A673 (cell line): ENCODE measurements around the gene PXDC1.

Source experiments
- EZH2 ChIP-seq: fragments of 200-600 bp; sonication (generic); IDR thresholded peaks from 2 replicates; pipeline ENCODE4 v1.6.1; 2017; ENCODE audit warnings: borderline replicate concordance, low read depth, mild to moderate bottlenecking, mixed read lengths, antibody characterized with exemption, low read length; ENCODE audit not compliant: poor library complexity, severe bottlenecking
- TF ChIP-seq, protein P1 (sequence below): fragments of 300-800, 200-600 bp; sonication (generic); conservative IDR thresholded peaks from 2 replicates; pipeline ENCODE4 v1.5.1; 2017; ENCODE audit warnings: low read depth, mild to moderate bottlenecking, antibody characterized with exemption, low read length, moderate library complexity, mixed read lengths

DNA sequence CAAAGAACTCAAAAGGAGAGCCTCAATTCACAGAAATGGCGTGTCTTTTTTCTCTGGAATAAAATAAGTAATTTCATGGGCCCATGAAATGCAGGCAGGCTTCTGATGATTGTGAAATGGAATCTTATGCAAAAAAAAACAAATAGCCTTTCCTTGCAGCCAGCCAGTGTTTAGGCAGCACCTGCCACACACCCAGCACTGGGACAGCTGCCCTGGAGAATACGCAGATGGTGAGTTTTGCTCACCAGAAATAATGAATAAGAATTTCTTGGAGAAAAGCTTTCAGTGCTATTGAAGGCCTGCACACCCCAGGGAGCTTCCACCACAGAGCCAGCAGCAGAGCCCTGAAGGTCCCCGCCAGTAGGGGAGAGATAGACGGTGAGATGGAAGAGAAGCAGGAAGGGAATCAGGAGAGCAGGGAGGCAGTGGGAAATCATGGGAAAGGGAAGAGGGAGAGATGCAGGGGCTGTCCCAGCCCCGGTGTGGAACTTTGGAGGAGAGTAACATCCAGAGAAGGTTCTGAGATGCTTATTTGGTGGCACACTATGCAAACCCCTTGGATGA lies 54.9 kb downstream of the PXDC1 start:
- TF ChIP-seq, protein P1, sequence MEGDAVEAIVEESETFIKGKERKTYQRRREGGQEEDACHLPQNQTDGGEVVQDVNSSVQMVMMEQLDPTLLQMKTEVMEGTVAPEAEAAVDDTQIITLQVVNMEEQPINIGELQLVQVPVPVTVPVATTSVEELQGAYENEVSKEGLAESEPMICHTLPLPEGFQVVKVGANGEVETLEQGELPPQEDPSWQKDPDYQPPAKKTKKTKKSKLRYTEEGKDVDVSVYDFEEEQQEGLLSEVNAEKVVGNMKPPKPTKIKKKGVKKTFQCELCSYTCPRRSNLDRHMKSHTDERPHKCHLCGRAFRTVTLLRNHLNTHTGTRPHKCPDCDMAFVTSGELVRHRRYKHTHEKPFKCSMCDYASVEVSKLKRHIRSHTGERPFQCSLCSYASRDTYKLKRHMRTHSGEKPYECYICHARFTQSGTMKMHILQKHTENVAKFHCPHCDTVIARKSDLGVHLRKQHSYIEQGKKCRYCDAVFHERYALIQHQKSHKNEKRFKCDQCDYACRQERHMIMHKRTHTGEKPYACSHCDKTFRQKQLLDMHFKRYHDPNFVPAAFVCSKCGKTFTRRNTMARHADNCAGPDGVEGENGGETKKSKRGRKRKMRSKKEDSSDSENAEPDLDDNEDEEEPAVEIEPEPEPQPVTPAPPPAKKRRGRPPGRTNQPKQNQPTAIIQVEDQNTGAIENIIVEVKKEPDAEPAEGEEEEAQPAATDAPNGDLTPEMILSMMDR: no peak
- TF ChIP-seq EZH2: no peak
